ENCODE measurements around the gene CHN2.

GRCh38 chr7:29523728-29524127 lies 329.2 kb downstream of the CHN2 start:
- TF ChIP-seq PATZ1 (CRISPR knock-in tag; IDR thresholded peaks at IDR 0.05; ENCODE audit: borderline replicate concordance): no peak
- TF ChIP-seq TOX (CRISPR knock-in tag; IDR thresholded peaks at IDR 0.05; ENCODE audit: borderline replicate concordance): no peak
- TF ChIP-seq GLIS3 (CRISPR knock-in tag; IDR thresholded peaks at IDR 0.05): no peak
- TF ChIP-seq CSRNP3 (CRISPR knock-in tag; IDR thresholded peaks at IDR 0.05): no peak
- TF ChIP-seq RARB (CRISPR knock-in tag; IDR thresholded peaks at IDR 0.05): no peak
- no peak for TF ChIP-seq ZFP30 (CRISPR knock-in tag; IDR thresholded peaks at IDR 0.05)

Data from SK-N-SH treated with all-trans-retinoic acid at 6 μM for 48 hours (cell line).